GM18498 (cell line): Measurements from ENCODE around the gene APPBP2.
"Not testable (repeated sequence)": the region's sequence is repeated elsewhere in the genome, so short reads cannot be mapped to it uniquely, and the experiment has no call there.

Source experiments
- ATAC-seq: cut with Tn5 transposase; IDR thresholded peaks from one replicate; pipeline ENCODE4 v1.9.1; 2021; ENCODE audit warnings: mild to moderate bottlenecking, moderate library complexity; ENCODE audit not compliant: unreplicated experiment

APPBP2 gene

GRCh38 chr17:60442271-60443173 lies 83.5 kb downstream of the APPBP2 start:
- ATAC-seq = no peak

GRCh38 chr17:60439501-60439900 lies 86.5 kb downstream of the APPBP2 start:
- no peak for ATAC-seq

DNA sequence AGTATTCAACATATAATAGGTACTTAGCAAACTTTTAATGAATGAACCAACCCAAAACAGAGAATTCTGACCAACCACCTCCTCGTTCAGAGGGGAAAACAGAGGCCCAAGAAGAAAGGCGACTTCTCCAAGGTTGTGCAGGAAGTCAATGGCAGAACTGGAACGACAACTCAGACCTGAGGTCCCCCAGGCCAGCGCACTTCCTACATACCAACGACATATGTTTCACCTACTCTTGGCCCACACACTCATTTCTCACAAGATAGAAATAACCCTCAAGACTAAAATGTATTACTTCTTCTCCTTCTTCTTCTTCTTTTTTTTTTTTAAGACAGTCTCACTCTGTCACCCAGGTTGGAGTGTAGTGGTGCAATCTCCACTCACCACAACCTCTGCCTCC lies 89.4 kb downstream of the APPBP2 start:
- no peak for ATAC-seq

DNA sequence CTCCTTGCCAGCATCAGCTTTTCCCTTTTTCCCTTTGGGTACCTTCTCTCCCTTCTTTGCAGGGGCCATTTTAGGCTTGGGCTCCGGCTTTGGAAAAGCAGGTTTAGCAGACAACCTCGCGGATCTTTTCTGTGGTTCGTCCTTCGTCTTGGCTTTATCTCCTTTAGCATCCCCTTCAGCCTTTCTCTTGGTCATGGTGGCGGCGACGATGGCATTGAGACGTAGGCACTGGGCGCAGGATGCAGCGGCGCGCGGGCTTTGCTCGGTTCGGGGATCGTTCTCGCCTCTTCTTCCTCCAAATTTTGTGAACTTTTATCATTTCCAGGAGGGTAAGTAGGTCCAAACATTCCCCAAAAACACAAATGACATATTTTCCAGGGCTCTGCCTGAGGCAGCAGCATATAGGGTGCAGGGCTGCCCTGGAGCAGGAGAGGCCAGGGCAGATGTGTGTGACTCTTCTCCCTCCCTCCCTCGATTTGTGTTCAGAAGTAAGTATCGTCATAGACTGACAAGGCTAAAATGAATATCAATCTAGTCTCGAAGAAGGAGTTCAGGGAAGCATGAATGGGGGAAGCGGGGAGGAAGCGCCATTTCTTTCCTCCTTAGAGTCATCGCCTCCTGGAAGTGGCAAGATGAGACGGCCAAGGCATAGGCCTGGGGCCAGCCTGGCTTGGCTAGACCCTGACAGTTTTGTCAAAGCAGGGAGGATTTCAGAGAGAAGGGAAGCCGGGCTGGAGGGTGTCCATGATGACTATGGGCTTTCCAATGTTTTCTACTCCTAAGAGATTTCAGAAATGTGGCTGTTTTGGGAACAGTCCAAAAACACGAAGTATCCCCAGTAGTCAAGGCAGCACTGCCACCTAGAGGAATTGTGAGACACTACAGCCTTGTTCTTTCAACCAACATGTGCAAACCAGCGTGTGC lies 90.5 kb downstream of the APPBP2 start:
- no peak for ATAC-seq

DNA sequence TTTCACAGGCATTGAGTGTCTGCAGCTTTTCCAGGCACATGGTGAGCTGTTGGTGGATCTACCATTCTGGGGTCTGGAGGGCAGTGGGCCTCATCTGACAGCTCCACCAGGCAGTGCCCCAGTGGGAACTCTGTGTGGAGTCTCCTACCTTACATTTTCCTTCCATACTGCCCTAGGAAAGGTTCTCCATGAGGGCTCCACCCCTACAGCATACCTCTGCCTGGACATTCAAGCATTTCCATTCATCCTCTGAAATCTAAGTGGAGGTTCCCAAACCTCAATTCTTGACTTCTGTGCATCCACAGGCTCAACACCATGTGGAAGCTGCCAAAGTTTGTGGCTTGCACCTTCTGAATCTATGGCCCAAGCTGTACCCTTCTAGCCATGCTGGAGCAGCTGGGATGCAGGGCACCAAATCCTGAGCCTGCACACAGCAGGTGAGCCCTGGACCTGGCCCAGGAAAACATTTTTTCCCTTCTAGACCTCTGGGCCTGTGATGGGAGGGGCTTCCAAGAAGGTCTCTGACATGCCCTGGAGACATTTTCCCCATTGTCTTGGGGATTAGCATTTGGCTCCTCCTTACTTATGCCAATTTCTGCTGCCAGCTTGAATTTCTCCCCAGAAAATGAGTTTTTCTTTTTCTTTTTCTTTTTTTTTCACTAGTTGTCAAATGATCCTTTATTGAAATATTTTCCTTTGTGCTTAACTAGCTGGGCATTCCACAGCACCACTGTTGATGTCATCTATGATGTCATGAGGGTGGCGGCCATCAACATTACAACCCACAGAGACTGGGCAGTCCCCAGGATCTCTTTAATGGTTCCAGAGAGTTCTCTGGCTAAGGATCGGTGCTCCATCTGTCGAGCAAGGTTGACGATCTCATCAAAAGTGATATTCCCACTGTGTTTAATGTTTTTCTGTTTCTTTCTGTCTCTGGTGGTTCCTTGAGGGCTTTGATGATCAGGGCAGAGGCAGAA lies 92.7 kb downstream of the APPBP2 start:
- ATAC-seq = not testable (repeated sequence)

GRCh38 chr17:60430561-60430960 lies 95.5 kb downstream of the APPBP2 start:
- not testable (repeated sequence) for ATAC-seq

GRCh38 chr17:60428491-60428890 lies 97.6 kb downstream of the APPBP2 start:
- not testable (repeated sequence) for ATAC-seq

GRCh38 chr17:60426596-60426995 lies 99.4 kb downstream of the APPBP2 start:
- no peak for ATAC-seq

- ATAC-seq = no peak
Measured at GRCh38 chr17:60425626-60426025, 100.4 kb downstream of the APPBP2 start.

GRCh38 chr17:60423865-60424264 lies 102.2 kb downstream of the APPBP2 start:
- ATAC-seq = no peak

DNA sequence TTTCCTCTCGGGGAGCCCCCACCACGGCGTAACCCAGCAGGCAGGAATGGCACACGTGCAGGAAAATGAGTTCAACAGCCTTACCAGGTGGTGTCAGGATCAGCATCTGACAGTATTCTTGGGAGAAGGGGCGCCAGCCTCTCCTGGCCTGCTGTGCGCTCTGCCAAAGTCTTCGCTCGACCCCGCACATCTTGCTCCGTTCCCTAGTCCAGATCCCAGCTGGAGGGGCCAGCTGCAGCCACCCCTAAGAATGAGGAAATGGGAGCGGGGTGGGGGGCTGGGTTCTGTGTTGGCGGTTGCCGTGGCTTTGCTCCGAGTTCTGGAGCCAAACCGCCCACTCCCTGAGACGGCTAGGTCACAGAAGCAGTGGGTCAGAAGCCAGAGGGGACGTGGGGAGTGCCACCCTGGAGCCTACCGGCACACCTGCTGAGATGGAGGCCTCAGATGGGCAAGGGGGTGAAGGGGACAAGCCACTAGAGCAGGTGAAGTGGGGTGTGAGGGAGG lies 103.8 kb downstream of the APPBP2 start, which contains the start of gene CHCT1:
Gene CHCT1 (plus strand): TSS at position 328 of the 504 bp plus-strand sequence. CDS start 104 bp downstream, at position 432.
- no peak for ATAC-seq

DNA sequence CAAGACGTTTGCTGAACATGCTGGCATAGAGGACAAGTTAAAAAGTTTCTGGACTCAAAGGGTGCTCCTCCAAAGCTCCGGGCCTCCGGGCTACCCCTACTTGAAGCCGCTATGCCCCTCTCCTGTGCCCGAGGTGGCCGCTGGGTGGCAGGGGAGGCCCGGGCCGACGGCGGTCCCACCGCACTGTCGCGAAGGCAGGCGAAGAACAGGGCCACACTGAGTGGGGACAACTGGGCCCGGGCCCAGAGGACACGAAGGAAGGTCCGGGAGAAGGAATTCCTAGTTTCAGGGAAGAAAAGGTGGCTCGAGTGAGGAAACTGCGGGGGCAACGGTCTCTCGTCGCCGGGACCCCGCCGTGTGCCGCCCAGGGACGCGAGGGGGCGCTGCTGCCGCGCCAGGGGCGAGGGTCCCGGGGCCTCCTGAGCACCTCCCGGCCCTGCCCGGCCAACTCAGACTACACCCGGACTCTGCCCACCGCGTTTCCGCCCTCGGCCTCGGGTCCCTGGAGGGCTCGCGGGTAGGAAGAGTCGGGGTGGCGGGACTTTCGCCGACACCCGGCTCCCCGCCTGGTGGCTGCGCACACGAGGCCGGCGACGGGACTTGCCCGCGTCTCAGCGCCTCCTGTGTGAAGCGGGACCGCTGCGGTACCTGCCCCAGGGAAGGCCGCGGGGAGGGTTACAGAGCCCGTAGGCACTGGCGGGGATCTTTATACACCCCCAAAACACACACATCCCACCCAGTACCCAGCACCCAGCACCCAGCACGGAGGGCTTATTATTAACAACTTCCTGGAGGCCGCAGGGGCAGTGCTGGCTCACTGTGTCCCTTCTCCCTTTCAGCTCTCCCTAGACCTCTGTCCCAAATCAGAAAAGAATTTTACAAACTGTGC lies 104.5 kb downstream of the APPBP2 start:
- ATAC-seq = peak; percentile 93

GRCh38 chr17:60419875-60420274 lies 106.2 kb downstream of the APPBP2 start:
- ATAC-seq = not testable (repeated sequence)

DNA sequence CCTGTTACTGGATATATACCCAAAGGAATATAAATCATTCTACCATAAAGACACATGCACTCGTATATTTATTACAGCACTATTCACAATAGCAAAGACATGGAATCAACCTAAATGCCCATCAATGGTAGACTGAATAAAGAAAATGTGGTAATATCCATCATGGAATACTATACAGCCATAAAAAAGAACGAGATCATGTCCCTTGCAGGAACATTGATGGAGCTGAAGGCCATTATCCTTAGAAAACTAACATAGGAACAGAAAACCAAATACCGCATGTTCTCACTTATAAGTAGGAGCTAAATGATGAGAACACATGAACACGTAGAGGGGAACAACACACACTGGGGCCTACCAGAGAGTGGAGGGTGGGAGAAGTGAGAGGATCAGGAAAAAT lies 107.0 kb downstream of the APPBP2 start:
- not testable (repeated sequence) for ATAC-seq

DNA sequence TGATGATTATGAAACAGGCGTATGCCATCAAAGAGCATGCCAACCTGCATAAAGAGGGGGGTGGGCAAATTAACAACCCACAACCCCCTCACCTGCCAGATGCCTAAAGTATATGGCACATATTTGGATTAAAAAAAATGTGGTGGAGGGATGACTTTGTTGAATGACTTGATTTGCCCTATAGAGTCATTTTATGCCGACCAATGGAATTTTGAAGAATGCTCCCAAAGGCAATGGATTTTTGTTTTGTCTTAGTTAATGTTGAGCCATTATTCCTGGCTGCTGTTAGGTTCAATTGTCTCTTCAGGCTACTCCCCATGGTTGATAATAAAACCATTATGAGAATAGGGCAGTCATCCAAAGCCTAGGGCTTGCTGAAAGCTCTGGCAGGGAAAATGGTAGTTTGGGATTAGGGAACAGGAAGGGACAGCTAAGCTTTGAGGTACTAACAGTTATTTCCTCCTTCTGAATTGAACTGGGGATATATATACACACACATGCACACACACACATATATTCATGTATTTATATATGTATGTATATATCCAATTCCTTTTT lies 109.6 kb downstream of the APPBP2 start:
- no peak for ATAC-seq

GRCh38 chr17:60415146-60415545 lies 110.9 kb downstream of the APPBP2 start:
- no peak for ATAC-seq

- no peak for ATAC-seq
Measured at GRCh38 chr17:60412701-60413100, 113.3 kb downstream of the APPBP2 start.

DNA sequence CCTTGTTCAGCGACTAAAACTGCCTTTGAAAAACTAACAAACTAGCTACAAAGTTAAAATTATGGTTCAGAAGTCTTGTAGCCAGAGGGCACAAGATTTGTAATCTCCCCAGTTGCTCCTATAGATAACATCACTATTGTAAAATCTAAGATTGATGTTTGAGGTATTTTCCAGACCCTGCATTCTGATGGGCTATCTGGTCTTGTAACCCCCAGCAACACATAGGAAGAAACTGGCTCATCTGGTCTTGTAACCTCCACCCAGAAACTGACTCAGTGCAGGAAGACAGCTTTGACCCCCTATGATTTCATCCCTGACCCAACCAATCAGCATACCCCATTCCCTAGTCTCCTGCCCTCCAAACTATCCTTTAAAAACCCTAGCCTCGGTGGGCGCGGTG lies 116.0 kb downstream of the APPBP2 start:
- no peak for ATAC-seq

DNA sequence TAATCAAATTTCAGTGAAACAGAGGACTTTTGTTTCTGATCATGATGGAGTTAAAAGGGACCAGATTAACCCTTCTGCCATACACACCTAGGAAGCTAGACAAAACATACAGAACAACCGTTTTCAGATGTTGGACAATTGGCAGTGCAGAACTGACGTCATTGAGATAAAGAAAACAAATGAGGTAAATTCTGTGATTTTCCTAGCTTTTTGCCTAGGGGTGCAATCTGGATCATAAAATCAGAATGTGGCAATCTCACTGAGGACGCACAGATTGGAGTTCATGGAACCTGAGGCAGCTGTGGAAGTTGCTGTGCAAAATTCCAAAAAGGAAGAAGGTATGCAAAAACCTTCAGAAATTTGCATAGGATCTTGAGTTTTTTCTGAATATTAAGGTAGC lies 119.2 kb downstream of the APPBP2 start:
- no peak for ATAC-seq
